NCI-H446 treated with DMSO at 0.1 percent for 48 hours (cell line): ENCODE measurements around the gene EBLN1.
A peak's percentile ranks its signal among the peaks of the same experiment; 100 is the strongest.

ENCODE experiments used
- DNase-seq: peaks from one replicate; lab custom pipeline; 2025; lab: John Stamatoyannopoulos, UW

Gene EBLN1

DNA sequence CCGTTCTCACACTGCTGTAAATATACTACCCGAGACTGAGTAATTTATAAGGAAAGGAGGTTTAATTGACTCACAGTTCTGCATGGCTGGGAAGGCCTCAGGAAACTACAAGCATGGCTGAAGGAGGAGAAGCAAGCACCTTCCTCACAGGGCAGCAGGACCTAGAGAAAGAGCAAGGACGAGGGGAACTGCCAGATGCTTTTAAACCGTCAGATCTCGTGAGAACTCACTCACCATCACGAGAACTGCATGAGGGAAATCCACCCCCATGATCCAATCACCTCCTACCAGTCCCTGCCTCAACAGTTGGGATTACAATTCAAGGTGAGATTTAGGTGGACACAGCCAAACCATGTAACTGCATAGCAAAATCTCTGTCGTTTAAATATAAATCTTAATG lies at the start of gene EBLN1:
Gene EBLN1 (minus strand): TSS at position 174 of the 400 bp plus-strand sequence. CDS start 8,032 bp downstream, outside the sequence.
- DNase-seq, result no peak

DNA sequence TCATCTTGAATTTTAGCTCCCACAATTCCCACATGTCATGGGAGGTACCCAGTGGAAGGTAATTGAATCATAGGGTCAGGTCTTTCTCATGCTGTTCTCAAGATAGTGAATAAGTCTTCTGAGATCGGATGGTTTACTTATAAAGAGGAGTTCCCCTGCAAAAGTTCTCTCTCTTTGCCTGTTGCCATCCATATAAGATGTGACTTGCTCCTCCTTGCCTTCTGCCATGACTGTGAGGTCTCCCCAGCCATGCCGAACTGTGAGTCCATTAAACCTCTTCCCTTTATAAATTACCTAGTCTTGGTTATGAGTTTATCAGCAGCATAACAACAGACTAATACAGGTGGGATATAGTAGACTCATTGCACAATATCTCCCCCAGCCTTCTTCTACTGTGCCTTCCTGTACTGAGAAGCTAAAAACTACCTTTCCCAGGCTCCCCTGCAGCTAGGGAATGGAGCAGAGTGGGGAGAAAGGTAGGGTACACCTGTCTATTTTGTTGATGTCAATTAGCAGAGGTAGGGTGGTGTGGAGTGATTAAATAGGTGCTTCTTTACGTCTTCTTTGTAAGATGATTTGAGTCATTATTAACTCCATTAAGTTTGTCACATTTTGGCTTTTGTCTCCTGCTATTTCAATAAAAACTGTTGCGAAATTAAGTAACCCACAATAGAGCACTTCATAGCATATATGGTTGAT lies 48.2 kb upstream of the EBLN1 start:
- no peak for DNase-seq

DNA sequence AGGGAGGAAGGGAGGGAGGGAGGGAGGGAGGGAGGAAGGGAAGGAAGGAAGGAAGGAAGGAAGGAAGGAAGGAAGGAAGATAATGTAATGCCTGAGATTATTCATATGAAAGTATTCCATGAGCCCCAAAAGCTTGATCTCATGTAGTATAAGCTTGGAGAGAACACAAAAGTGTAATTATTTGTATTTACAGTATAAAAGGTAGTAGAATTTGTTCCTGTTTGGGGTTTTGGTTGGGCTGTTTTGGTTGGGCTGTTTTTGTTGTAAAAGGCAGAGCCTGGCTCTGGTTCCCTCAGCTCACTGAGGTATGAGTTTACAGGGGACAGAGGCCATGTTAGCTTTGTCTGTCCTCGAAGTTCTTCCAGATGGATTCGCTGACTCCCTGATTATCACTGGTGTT lies 45.3 kb upstream of the EBLN1 start:
- no peak for DNase-seq

DNA sequence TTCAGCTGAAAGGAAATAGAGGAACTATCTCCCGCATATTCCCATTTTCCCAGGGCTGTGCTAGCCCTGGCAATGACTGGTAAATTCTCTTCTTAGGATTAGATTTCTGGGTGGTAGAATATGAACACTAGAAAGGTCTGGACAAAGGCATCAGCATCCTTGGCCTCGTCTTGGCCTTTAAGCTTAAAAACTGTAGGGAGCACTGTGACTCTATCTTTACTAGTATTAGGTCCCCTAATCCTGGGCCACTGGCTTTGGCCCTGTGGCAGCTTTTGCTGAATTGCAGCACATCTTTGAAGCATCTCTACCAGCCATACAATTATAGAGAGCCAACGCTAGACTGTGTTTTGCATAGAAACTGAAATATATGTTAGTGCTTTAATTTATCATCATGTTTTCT lies 41.5 kb upstream of the EBLN1 start:
- DNase-seq, result no peak

DNA sequence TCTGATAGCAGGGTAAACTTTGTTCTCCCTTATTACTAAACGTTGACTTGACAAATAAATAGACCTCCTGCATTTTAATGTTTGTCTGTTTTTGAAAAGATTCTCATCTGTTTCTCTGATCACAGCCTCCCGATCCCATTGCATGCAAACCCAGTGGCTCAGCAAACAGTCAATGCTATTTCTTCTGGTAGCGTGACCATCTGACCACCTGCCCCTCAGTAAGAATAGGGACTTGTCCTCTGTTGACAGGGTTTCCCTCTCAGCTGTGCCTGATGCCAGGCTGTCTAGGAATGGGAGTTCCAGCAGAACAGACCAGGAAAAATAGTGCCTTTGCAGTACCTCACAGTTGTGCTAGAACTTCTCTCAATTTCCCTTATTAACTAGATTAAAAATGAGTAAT lies 40.7 kb upstream of the EBLN1 start:
- no peak for DNase-seq

DNA sequence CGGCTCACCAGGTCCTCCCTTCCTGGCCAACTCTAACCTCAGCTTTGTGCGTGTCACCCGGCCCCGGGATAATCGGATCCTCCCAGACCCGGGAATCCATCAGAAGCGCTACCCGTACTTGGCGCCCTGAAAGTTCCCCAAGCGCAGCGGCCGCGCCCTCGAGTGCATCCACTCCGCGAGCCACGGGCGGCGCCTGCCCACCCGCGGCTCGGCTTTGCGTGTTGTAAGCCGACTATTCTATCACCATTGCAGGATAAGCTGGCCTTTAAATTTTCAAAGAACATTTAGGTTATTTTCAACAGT lies 35.7 kb upstream of the EBLN1 start:
- DNase-seq, result no peak

DNA sequence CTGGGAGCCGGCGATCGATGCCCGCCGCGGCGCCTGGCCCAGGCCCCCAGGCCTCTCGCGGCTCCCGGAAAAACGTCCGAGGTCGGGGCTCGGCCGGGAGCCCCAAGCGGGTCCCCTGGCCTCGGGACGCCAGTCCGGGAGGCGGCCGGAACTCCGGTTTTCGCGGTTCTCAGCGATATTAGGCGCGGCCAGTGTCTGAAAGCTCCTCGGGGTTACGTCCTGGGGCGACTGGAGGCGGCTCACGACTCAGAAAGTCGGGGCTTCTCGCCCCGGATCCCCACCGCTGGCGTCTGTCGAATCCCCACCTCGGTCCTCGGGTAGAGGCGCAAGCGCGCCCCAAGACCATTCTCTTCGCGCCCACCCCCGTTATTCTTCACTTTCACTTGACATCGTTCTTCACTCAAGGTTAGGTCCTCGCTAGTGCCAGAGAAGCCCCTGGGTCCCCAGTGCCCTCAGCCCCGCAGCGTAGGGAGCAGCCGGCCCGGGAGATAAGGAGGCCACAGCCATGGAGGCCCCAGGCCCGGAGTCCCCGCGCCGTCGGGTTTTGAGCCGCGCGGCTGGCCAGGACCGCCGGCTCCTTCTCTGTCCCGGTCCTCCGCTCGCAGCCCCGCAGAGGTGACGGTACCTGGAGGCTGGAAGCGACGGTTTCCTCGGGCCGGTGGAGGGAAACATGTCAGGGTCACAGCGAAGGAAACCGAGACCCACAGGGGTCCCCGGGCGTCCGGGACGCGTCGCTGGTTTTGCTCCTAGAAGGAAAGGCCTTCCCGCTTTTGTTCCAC lies 35.2 kb upstream of the EBLN1 start:
- no peak for DNase-seq

DNA sequence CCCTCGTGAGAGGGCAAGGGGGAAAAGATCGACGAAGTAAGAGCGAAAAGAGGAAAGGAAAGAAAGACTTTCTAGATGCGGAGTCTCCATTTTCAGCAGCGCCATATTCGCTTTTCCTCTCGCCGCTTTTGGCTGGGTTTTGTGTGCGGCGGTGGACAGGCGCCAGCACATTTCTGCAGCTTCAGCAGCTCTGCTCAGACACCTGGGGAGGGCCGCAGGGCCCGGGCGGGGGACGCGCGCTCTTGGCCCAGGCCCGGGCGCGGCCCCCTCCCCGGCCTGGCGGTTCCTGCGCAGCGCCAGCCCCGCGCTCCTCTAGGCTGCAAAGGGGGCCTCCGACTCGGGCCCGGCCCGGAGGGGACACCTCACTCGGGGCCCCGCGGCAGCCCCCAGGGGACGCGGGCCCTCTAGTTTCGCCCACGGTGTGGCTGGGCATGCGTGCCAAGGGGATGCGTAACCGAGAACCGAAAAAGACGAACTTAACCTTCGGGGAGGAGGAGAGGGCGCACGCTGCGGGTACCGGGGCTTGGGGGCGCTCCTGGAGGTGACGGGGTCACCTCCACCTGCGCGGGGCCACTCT lies 34.5 kb upstream of the EBLN1 start:
- no peak for DNase-seq

DNA sequence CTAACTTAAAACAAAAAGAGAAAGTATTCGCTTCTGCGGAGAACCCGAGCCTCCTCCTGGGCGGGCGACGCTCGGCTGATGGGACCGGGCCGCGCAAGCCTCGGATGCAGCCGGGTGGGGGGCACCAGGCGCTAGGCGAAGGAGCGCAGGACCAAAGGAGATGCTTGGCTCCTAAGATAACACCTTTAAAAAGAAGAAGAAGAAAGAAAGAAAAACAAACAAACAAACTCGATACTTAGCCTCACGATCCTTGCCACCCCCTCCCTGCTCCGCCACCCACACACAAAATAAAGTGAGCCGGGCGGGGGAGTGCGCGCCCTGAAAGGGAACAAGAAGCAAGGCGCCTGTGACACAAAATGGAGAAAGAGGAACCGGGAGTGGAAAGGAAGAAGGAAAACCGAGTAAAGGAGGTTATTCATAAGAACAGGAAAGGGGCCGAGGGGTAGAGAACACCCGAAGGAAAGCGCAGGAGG lies 34.0 kb upstream of the EBLN1 start:
- DNase-seq, result peak; percentile 8

DNA sequence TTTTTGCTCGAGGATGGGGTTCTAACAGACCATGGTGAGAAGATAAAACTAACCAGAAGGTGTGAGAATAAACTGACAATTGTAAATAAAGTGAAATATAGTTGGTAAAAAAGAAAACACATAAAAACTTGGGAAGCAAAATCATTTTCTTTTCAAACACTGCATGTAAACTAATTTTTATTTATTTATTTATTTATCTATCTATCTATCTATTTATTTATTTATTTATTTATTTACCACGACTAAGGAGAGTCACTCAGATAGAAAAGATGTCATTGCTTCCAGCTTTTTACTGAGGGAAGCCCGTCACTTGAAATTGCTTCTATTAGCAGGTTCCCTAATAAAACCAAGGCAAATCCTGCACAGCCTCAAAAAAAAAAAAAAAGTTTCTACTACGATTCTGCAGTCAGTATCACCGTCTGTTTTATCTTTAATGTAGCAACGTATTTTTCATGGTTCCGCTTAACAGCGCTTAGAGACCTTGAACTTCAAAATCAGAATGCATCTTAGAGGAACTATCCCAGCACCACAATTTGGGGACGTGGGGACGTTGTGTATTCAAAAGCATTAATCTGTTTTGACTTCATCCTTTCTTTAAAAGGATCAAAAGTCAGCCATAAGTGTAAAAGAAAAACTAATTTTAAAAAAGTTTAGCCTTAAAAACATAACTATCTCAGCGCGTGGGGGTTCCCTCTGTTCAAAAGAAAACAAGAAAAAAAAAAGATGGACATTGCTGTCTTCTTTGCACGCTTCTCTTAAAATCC lies 33.3 kb upstream of the EBLN1 start:
- DNase-seq, result no peak

DNA sequence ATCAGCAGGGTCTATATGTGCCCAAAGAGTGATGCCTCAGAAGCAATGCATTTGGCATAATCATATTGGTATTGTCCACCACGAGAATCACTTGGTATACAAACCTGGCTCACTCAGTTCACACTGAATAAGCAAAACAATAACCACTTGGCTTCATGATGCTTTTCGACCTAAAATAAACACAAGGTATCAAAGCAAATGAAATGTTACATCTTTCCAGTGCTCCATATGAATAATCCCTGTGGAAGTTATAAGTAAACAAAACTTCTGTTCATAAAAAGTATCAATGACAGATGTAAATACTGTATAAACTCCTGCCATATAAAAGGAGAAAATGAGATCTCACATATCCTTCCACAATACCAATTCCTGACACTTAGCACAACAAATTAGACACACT lies 29.8 kb upstream of the EBLN1 start:
- no peak for DNase-seq

DNA sequence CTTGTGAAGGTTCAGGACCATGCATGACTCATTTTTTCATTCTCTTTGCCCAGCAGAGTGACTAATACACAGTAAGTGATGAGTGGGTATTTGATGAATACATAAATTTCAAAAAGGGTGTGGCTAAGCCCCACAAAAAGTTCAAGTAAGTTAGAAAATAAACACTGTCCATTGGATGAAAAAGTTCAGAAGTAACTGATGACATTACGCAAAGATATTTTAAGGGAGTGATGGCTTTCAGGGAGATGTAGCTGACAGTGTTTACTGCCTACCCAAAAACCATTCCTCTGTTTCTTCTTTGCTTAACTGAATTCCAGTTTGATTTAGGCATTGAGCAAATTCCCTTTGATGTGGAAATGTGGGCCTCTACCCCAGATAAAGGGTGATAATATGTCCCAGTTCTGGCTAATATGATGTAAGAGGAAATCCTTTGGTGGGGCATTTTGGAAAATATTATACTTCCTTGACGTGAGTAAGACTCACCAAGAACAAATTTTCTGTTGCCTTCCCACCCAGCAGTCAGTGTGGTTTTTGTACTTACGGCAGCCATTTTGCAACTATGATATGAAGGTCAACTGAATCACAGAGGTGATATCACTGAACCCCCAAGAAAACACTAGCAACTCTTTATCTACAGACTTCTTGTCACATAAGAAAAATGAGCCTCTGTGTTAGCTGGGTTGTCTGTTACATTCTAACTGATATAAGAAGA lies 29.0 kb upstream of the EBLN1 start:
- no peak for DNase-seq

DNA sequence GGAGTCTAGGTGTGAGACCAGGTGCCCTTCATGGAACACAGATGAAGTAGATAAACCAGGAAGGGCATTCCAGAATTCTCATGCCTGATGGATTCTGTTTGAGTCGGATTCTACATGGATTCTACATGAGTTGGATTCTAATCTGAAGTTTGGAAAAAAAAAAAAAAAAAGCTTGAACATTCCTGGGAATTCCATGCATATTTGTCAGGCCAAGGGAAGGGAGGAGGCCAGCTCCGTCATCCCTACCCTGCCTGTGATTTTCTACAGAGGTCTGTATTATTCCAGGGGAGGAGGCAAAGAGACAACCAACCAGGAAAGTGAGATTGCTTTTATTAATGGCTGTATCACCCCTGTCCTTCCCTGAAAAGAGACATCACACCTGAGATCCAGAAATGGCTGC lies 27.8 kb upstream of the EBLN1 start:
- DNase-seq, result no peak

DNA sequence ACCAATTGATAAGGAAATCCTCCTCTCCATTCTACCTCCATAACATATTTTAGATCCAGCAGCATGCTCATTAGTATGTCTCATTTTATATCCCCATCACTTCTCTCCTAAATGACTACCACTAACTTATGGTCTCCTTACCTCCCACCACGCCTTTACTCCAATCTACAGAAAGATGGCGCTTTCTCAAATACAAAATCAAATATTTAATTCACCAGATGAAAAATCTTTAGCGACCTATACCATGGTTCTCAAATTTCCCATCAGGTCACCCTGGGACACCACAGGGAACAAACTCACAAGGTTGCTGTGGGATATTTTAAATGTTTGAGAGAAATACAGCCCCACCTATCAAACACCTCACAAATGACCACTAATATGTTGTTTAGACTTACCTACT lies 27.0 kb upstream of the EBLN1 start:
- DNase-seq, result no peak

DNA sequence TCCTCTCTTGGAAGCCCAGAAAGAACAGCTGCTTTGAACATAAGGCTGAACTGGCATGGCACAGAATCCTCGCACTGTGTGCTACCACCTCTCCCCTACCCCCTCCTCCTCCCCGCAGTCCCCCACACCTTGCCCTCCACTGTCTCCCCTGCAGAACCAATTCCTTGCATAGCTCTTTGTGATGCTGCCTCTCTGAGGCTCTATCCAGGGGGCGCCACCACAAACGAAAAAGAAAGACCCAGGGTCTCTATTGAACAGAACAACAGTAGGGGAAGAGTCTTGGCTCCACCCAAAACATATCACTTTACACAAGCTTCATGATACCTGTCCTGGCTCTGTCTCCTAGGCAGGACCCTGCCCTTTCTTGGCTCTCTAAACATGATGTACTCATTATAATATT lies 26.2 kb upstream of the EBLN1 start:
- no peak for DNase-seq

DNA sequence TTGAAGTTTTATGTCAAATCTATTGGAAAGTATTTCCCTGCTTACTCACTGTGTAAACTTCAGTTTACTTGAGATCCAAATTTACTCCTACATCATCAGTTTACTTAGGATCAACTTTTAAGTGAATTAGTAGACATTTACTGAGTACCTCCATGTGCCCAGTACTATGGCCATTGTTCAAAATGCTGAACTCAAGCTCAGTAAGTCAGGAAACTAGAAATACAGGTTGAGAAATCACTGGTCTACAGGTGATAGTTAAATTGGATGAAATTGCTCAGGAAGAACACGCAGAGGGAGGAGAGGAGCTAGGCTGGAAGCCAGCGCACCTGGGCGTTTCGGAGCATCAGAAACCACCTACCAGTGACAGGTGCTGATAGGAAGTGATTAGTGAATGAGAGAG lies 25.5 kb upstream of the EBLN1 start:
- no peak for DNase-seq

DNA sequence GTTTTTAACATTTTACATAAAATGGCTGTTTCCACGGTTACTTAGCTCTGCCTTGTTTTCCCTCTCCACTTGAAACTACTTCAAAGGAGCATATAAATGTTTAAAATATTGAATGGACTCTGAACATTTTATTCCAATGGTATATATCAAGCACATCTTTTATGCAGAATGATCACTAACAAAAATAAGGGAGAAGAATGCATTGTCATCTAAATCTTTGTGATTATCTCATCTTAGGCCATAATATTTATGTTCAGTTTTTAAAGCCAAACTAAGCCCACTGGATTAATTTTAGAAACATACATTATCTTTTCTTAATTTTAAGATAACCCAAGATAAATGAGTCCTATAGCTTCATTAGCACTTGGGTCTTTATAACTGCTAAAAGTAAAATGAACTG lies 13.4 kb upstream of the EBLN1 start:
- DNase-seq, result no peak

DNA sequence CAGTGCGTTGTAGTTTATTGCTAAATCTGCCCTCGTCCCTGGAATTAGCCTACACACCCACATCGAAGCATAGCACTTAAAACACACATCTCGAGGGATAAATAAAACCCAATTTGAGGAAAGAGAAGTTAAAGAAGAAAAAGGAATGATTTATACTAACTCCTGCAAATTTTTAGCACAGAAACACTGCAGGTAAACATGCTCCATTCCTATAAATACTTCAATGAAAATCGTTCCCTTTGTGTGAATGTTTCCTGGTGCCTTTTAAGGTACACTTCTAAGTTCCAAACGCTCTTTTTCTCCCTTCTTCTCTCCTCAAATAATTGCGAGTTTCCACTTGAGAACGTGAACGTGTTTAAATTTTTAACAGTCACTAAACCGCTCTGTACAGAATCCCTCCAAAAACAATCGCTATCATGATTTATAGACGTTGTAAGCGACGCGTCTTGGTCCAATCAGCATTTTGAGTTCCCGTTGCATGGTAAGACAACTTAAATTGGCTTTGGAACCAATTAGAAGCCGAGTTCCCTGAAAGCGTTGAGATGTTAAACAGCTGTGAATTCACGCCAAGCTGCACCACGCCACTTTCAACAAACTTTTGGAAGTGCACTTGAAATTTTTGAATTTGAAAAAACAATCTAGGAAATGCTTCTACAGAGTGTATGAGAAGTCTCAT lies 12.5 kb upstream of the EBLN1 start:
- DNase-seq, result peak; percentile 68

DNA sequence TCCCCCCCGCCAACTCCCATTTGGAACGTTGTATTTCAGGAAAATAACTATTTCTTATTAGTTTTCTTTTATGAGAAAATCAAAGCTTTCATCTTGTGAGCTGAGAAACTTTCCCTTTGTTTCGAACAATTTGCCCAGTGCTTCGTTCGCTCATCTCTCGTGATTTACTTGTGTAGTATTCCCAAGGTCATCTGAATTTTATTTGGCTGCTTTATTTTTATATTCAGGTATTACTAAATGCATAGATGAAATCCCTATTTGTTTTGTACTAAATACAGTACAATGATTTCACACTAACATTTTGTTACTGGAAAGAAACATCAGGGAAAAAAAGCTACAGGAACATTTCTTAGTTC lies 12.0 kb upstream of the EBLN1 start:
- no peak for DNase-seq

DNA sequence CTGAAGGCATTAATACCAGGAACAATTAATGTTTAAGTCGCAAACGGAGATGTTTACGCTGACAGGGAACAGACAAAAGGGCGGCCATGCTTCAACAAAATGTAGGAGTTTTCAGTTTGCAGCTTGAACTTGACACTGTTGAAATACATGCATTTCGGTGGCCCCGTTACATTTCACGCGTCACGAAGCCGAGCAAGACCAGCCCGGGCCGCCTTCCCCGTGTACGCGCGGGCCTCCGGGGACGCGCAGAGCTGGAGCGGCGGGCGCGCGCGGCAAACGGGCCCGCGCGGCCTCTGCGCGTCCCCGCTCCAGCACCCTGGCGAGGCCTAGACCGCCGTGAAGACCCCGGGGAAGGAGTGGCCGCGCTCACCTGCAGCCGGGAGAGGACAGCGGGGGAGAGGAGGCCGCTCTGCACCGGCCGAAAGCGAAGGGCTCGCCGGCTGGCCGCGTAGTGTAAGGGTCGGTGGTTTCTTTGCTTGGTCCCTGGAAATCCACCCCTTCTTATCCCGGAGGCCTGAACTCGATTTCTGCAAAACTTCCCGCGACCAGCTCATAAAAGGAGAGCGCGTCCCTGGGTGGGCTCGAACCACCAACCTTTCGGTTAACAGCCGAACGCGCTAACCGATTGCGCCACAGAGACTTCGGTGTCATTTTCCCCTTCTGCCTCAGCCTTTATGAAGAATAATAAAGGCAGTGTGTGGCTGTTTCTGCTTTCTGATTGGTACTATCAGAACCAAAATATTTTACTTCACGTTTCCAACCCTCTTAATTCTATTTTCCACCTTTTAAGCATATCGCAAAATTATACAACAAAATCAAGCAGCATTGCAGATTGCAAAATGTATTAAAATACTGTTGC lies 11.4 kb upstream of the EBLN1 start:
- DNase-seq, result peak; percentile 90
